AG09309 (cell line): ENCODE results near the gene GSG1.

Experiments used
- DNase-seq: peaks from one replicate; pipeline ENCODE4 v3.0.0-alpha.2; 2010; ENCODE audit warnings: low read depth
- H3K4me3 ChIP-seq: 2 replicates; pipeline ENCODE4 v1.5.1; 2011; ENCODE audit warnings: mild to moderate bottlenecking, low read depth, low read length, moderate library complexity; ENCODE audit not compliant: control insufficient read depth
- TF ChIP-seq, protein P1 (sequence below): IDR thresholded peaks from 2 replicates; pipeline ENCODE4 v1.5.1; 2011; ENCODE audit warnings: mild to moderate bottlenecking, low read depth, low read length, inconsistent platforms; ENCODE audit not compliant: insufficient read depth, control insufficient read depth; ENCODE audit errors: missing control alignments

Gene GSG1

GRCh38 chr12:13101821-13102375, 1.6 kb downstream of the GSG1 start:
- TF ChIP-seq, protein P1, sequence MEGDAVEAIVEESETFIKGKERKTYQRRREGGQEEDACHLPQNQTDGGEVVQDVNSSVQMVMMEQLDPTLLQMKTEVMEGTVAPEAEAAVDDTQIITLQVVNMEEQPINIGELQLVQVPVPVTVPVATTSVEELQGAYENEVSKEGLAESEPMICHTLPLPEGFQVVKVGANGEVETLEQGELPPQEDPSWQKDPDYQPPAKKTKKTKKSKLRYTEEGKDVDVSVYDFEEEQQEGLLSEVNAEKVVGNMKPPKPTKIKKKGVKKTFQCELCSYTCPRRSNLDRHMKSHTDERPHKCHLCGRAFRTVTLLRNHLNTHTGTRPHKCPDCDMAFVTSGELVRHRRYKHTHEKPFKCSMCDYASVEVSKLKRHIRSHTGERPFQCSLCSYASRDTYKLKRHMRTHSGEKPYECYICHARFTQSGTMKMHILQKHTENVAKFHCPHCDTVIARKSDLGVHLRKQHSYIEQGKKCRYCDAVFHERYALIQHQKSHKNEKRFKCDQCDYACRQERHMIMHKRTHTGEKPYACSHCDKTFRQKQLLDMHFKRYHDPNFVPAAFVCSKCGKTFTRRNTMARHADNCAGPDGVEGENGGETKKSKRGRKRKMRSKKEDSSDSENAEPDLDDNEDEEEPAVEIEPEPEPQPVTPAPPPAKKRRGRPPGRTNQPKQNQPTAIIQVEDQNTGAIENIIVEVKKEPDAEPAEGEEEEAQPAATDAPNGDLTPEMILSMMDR: no peak
- H3K4me3 ChIP-seq: no peak overlapping the region; the same call in 1 of the 2 replicates
- no peak for DNase-seq

GRCh38 chr12:13100882-13101769, 2.3 kb downstream of the GSG1 start:
- TF ChIP-seq, protein P1: no peak
- H3K4me3 ChIP-seq: peak overlapping the region; percentile 37
- DNase-seq: peak; percentile 74

- peak overlapping the region; percentile 16 for H3K4me3 ChIP-seq
- no peak for DNase-seq
- TF ChIP-seq, protein P1: no peak
These were observed 2.9 kb downstream of the GSG1 start for GRCh38 chr12:13100605-13100881.

GRCh38 chr12:13099844-13100604, 3.4 kb downstream of the GSG1 start:
- no peak overlapping the region for H3K4me3 ChIP-seq
- TF ChIP-seq, protein P1: no peak
- no peak for DNase-seq

GRCh38 chr12:13099066-13099843, 4.2 kb downstream of the GSG1 start:
- no peak for DNase-seq
- H3K4me3 ChIP-seq: no peak overlapping the region
- TF ChIP-seq, protein P1: no peak

GRCh38 chr12:13097491-13098011, 5.9 kb downstream of the GSG1 start:
- TF ChIP-seq, protein P1: no peak
- no peak for DNase-seq
- H3K4me3 ChIP-seq: peak overlapping the region; percentile 30
